Stomach (tissue), 4 donors: ENCODE data around the gene TNKS2.

Experiments
- CTCF ChIP-seq, 7 experiments: fragments of 450-650 bp in 4 of 7; fragments of 200-600 bp in 3 of 7; sonication (generic) in 3 of 7; IDR thresholded peaks; one replicate each; pipeline ENCODE4 v1.5.1; 2016 to 2019; ENCODE audit warnings: antibody characterized with exemption in 7 of 7, control low read depth in 2 of 7, mild to moderate bottlenecking in 1 of 7
- POLR2A ChIP-seq, 4 donors: fragments of 450-650 bp; IDR thresholded peaks; one replicate each; pipeline ENCODE4 v1.6.1; 2016; ENCODE audit warnings: antibody characterized with exemption in 4 of 4, control low read depth in 2 of 4, mild to moderate bottlenecking in 1 of 4, moderate library complexity in 1 of 4

- TF ChIP-seq CTCF (IDR thresholded peaks at IDR 0.05) (no peak), POLR2A (IDR thresholded peaks at IDR 0.05) (no peak)
These were observed 30.1 kb upstream of the TNKS2 start for GRCh38 chr10:91768123-91768522.
